H54 (cell line): ENCODE measurements around the gene PDE7B.

Experiments used
- DNase-seq: peaks from one replicate; pipeline ENCODE4 v3.0.0; 2011; ENCODE audit warnings: low spot score, mixed read lengths; ENCODE audit not compliant: insufficient read length
- FAIRE-seq: peaks from 3 replicates; lab custom pipeline; 2011; peaks lifted over from hg19 to GRCh38; lab: Jason Lieb, UNC
- POLR2A ChIP-seq: IDR thresholded peaks from 2 replicates; pipeline ENCODE4 v1.6.1; 2011; ENCODE audit warnings: low read depth, mild to moderate bottlenecking, low read length

PDE7B gene

GRCh38 chr6:136036601-136037000 is 185.1 kb downstream of the PDE7B start:
- FAIRE-seq: no peak
- no peak for DNase-seq
- no peak for TF ChIP-seq POLR2A

GRCh38 chr6:136037242-136037875 is 185.9 kb downstream of the PDE7B start:
- DNase-seq (no peak), FAIRE-seq (no peak)
- no peak for TF ChIP-seq POLR2A

- FAIRE-seq (no peak), DNase-seq (no peak)
- no peak for TF ChIP-seq POLR2A
Observed at GRCh38 chr6:136037876-136038460, 186.5 kb downstream of the PDE7B start.

- no peak for DNase-seq
- no peak for TF ChIP-seq POLR2A
- FAIRE-seq: no peak
Observed at GRCh38 chr6:136038531-136038930, 187.0 kb downstream of the PDE7B start.

- TF ChIP-seq POLR2A: no peak
- no peak for DNase-seq
- no peak for FAIRE-seq
Observed at GRCh38 chr6:136039185-136039584, 187.7 kb downstream of the PDE7B start.

- FAIRE-seq: no peak
- no peak for TF ChIP-seq POLR2A
- DNase-seq: no peak
Observed at GRCh38 chr6:136050475-136050874, 199.0 kb downstream of the PDE7B start.

- no peak for DNase-seq
- TF ChIP-seq POLR2A: no peak
- no peak for FAIRE-seq
Observed at GRCh38 chr6:136051140-136051775, 199.8 kb downstream of the PDE7B start.

GRCh38 chr6:136052031-136052430 is 200.5 kb downstream of the PDE7B start:
- DNase-seq (no peak), FAIRE-seq (no peak)
- no peak for TF ChIP-seq POLR2A

- no peak for TF ChIP-seq POLR2A
- no peak for DNase-seq
- no peak for FAIRE-seq
Observed at GRCh38 chr6:136058852-136059251, 207.4 kb downstream of the PDE7B start.

- no peak for FAIRE-seq
Observed at GRCh38 chr6:136059308-136059707, 207.8 kb downstream of the PDE7B start.

GRCh38 chr6:136060052-136060451 is 208.6 kb downstream of the PDE7B start:
- FAIRE-seq (no peak), DNase-seq (no peak)
- no peak for TF ChIP-seq POLR2A

More at GRCh38 chr6:136059308-136059707, 207.8 kb downstream of the PDE7B start:
- TF ChIP-seq POLR2A: no peak
- DNase-seq: no peak

- no peak for DNase-seq
- no peak for FAIRE-seq
Observed at GRCh38 chr6:136060759-136061158, 209.3 kb downstream of the PDE7B start.

GRCh38 chr6:136061701-136062100 is 210.2 kb downstream of the PDE7B start:
- FAIRE-seq (no peak), DNase-seq (no peak)
- no peak for TF ChIP-seq POLR2A

More at GRCh38 chr6:136060759-136061158, 209.3 kb downstream of the PDE7B start:
- no peak for TF ChIP-seq POLR2A

- no peak for FAIRE-seq
- TF ChIP-seq POLR2A: no peak
- DNase-seq: no peak
Observed at GRCh38 chr6:136063096-136063495, 211.6 kb downstream of the PDE7B start.
